GM19239 (cell line): ENCODE data around the gene HCAR2.
"Not testable (repeated sequence)": the region's sequence is repeated elsewhere in the genome, so short reads cannot be mapped to it uniquely, and the experiment has no call there.

Experiments used
- DNase-seq: peaks from one replicate; pipeline ENCODE4 v3.0.0; 2011; ENCODE audit warnings: low spot score; ENCODE audit not compliant: insufficient read length
- FAIRE-seq: peaks from 2 replicates; lab custom pipeline; 2011; peaks lifted over from hg19 to GRCh38; lab: Jason Lieb, UNC

HCAR2 gene

DNA sequence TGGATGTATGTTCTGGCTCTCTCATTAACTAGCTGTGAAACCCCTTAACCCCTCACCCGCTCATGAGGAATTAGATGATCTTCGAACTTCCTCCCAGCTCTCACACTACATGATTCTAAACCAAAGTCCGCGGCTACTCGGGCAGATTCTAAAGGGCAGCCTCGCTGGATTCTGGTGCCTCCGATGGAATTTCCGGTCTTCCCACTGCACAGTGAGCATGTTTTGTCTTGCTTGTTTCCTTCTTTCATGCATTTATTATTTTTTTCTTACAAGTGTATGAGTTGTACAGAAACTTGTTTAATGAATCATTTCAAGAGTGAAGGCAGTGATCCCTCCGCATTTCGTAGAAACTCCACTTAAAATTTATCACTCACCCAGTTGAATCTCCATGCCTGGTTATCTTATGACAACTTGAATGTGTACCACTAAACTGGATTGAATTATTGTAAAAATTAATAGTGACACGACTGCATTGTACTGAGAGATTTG, 17.9 kb upstream of the HCAR2 start:
- no peak for FAIRE-seq
- no peak for DNase-seq

DNA sequence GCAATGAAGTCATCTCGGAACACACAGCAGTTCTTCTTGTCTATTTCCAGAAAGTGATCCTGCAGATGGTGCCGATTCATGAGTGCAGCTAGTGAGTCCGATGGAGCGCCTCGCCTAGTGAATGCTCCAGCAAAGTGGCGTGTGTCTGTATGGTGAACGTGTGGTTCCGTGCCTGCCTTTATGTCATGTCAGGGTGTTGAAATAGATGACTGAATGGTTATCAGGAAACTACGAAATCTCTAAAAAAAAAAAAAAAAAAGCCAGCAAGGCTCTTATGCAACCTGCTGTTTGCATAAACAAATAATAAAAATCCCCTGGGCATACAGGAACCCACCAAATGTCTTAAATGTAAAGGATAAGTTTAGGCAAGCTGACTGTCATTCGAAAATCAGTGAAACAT, 13.5 kb upstream of the HCAR2 start, which contains the start of gene HCAR3:
TSS of gene HCAR3 (minus strand) at position 154 of the 400 bp plus-strand sequence. CDS start at position 80, 74 bp downstream.
- FAIRE-seq, DNase-seq: not testable (repeated sequence)

DNA sequence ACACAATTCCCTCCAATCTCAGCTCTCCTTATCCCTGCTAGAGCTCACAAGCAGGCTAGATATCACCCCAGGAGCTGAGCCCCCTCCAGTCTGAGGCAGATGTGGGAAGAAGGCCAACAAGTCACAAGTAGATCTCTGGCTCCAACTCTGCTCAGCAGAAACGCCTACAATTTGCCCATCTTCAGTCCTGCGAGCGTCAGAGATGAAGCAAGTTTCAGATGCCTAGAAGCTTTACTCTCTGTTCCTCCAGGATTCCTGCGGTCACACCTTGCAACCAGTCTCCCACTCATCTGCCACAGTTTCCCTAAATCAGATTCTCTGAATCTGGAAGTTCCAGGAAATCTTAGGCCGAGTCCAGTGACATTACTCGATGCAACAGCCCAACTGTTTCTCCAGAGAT, 12.1 kb upstream of the HCAR2 start:
- not testable (repeated sequence) for FAIRE-seq, DNase-seq

DNA sequence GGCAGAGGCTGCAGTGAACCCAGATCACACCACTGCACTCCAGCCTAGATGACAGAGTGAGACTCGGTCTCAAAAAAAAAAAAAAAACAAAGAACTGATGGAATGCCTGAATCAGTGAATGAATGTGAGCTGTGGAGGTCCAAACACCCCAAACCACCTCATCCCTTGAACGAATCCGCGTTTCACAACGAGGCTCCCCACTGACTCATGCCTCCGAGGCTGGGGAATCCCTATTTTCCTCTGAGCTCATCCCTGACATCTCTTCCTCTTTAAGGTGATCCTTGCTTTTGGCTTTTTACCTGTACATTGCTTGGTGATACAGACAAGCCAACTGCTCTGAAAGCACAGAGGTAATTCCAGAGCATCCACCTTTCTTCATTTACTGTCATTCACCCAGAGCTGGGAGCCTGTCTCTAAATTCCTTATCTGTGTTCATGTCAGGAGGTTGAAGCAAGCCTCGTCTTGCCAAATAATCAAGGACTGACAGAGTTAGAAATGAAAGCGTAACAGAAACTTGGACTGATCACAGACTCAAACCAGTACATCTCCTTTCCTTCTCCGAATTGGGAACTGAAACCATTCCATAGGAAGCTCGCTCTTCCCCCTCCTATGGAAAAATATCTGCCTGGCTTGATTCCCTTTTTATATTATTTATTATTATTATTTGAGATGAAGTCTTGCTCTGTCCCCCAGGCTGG, 10.5 kb upstream of the HCAR2 start:
- FAIRE-seq = peak; percentile 80
- not testable (repeated sequence) for DNase-seq

DNA sequence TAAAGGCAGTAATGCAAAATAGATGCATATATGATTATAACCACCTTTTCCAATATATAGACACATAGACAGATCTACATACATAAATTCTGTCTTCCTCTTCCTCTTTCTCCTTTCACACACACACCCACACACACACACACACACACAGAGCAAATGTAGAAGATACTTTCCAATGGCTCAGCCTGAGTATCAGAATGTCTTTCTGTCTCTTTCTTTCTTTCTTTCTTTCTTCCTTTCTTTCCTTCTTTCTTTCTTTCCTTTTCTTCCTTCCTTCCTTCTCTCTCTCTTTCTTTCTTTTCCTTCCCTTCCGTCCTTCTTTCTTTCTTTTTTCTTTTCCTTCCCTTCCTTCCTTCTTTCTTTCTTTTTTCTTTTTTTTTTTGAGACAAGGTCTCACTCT, 8.1 kb upstream of the HCAR2 start:
- not testable (repeated sequence) for FAIRE-seq, DNase-seq

DNA sequence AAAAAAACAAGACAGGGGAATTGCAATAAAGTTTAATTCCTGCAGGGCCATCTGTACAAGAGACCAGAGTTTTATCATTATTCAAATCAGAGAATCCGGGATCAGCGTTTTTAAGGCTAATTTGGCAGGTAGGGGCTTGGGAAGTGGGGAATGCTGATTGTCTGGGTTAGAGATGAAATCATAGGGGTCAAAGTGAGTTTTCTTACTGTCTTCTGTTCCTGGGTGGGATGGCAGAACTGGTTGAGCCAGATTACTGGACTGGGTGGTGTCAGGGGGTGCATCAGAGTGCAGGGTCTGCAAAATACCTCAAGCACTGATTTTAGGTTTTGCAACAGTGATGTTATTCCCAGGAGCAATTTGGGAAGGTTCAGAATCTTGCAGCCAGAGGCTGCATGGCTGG, 7.2 kb upstream of the HCAR2 start:
- not testable (repeated sequence) for DNase-seq, FAIRE-seq

DNA sequence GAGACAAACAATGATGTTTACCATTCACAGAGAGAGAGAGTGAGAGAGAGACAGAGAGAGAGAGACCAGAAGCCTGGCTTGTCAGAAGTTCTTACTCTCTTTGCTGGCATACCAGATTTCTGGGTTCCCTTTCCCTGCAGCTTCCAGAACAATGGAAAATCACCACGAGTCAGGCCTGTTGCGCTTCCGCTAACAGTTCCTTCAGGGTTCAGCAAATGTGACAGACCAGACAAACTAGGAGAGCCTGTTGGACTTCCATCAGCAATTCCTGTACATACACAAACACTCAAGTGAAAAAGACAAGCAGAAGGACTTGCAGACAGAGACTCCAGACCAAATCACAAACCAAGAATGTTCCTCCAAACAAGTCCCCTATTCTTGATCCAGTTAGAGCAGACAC, 6.1 kb upstream of the HCAR2 start:
- FAIRE-seq, DNase-seq: not testable (repeated sequence)

DNA sequence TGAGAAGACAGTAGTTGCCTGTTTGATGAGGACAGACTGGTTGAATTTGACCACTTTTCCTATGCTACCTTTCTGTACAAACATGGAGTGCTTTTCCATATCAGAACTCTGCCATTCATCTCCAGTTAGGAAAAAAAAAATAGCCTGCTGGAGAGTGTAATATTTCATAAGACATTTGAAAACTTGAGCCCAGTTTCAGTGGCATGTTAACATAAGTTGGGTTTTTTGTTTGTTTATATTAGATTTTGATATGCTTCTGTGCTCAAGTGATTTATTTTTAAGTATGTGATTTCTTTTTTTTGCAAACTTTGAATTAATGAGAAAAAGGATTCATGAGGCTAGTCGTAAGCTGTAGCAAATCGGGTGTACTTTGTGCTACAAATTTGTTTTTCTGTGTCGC, 684 bp upstream of the HCAR2 start:
- FAIRE-seq, DNase-seq: not testable (repeated sequence)

DNA sequence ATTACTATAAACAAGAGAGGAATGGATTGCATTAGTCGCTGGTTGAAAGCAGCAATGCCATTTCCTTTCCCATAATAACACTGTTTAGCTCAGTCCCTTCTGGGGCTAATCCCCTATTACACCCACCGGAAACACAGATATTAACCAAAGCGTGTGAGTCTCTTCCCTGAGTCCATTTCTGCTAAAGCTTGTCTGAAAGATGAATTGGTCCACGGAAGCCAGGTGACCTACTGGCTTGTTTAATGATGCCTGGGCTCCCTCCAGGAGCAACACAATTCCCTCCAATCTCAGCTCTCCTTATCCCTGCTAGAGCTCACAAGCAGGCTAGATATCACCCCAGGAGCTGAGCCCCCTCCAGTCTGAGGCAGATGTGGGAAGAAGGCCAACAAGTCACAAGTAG, 1.7 kb downstream of the HCAR2 start:
- DNase-seq, FAIRE-seq: not testable (repeated sequence)

DNA sequence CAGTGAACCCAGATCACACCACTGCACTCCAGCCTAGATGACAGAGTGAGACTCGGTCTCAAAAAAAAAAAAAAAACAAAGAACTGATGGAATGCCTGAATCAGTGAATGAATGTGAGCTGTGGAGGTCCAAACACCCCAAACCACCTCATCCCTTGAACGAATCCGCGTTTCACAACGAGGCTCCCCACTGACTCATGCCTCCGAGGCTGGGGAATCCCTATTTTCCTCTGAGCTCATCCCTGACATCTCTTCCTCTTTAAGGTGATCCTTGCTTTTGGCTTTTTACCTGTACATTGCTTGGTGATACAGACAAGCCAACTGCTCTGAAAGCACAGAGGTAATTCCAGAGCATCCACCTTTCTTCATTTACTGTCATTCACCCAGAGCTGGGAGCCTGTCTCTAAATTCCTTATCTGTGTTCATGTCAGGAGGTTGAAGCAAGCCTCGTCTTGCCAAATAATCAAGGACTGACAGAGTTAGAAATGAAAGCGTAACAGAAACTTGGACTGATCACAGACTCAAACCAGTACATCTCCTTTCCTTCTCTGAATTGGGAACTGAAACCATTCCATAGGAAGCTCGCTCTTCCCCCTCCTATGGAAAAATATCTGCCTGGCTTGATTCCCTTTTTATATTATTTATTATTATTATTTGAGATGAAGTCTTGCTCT, 3.0 kb downstream of the HCAR2 start:
- FAIRE-seq, DNase-seq: not testable (repeated sequence)

DNA sequence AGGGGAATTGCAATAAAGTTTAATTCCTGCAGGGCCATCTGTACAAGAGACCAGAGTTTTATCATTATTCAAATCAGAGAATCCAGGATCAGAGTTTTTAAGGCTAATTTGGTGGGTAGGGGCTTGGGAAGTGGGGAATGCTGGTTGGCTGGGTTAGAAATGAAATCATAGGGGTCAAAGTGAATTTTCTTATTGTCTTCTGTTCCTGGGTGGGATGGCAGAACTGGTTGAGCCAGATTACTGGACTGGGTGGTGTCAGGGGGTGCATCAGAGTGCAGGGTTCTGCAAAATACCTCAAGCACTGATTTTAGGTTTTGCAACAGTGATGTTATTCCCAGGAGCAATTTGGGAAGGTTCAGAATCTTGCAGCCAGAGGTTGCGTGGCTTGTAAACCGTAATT, 6.2 kb downstream of the HCAR2 start:
- FAIRE-seq, DNase-seq: not testable (repeated sequence)

DNA sequence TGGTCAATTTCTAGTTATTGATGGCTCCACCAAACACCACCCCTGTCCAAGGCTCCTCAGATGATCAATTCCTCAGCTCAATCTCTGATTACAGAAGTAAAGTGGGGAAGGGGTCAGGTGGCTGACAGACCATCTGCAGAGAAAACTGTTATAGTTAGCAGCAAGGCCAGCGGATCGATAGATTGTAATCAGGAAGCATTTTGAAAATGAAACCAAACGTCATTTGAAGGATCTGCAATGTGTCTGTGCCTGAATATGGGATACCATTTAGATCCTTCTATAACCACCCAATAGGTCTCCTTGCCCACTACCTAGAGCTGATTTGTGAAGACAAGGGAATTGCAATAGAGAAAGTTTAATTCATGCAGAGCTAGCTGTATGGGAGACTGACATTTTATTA, 11.6 kb downstream of the HCAR2 start:
- FAIRE-seq (no peak), DNase-seq (no peak)

DNA sequence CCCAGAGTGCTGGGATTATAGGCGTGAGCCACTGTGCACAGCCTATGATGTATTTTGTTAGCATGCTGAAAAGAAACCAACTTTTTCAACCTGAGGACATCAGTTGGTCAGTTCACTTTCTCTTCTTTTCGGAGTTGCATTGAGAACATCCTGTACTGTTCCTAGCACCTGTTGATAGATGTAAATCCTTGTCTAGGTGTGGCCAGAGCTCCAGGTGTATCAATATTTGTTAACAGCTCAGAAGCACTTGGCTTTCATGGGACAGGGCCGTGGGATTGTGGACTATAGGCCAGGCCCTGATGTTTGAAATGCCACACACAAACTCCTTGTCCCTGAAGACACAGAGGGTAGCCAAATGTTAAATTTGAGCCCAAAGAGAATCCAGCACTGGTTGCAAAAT, 14.9 kb downstream of the HCAR2 start:
- FAIRE-seq = no peak
- DNase-seq = no peak

DNA sequence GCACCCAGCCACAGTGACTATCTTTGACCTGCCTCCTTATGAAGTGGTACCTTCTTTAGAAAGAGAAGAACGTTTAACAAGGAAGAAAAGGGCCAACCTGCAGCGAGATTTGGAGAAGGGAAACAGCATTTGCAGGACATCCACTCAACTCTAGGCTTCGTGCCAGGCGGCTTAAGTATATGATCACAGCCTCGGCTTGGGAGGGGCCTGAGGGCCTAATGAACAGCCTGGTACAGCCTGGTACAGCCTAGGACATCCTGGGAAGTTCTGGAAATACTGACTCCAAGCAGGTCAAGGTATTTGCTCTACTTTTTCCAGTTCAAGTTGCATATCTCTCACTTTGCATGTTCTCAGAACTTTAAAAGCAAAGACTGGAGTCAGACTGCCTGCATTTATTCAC, 16.1 kb downstream of the HCAR2 start:
- no peak for FAIRE-seq
- DNase-seq = no peak

DNA sequence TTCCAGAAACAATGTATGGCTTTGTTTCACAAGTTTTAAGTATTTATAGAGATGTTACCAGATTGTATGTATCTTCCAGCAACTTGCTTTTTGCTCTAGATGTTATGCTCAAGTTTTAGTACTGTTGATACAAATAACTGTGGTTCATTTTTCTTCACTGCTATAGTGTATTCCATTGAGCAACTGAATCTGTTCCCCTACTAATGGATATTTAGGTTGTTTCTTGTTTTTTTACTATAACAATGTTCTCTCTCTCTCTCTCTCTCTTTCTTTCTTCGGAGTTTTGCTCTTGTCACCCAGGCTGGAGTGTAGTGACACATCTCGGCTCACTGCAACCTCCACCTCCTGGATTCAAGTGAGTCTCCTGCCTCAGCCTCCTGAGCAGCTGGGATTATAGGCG, 16.6 kb downstream of the HCAR2 start:
- DNase-seq (no peak), FAIRE-seq (no peak)

DNA sequence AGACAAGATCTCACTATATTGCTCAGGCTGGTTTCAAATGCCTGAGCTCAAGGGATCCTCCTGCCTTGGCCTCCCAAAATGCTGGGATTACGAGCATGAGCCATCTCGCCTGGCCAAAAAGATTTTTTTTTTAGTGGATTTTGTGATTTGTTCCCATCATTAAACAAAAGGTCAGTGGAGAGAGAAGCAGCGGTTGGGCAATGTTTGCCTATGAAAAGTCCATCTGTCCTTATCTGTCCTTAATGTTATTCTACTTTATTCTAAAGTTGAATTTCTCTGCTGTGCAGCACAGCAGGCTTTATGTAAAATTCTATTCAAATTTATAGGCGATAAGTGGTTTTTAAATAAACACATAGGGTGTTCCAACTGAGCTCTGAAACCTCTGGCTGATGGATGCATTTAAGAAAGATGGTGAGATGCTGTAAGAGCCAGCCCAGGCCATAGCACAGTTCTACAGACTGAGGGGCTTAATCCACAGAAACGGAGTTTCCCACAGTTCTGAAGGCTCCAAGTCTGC, 18.8 kb downstream of the HCAR2 start:
- FAIRE-seq (no peak), DNase-seq (no peak)

DNA sequence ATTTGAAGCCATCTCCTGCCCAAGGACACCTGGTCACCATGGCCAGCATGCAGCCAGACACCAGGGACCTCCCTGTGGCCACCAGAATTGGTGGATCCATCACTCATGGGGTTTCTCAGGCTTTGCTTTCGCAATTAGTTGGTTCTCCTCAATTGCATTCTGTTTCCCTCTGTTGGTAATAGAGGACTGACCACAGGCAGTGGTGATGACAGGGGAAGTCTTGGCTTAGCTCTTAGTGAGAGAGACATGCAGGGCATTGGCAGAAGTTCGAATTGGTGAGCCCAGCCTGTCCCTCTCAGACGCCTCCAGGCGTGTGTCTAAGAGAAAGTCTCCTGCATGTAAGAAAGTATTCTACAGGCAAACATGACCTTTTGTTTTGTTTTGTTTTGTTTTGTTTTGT, 21.3 kb downstream of the HCAR2 start:
- FAIRE-seq (no peak), DNase-seq (no peak)

DNA sequence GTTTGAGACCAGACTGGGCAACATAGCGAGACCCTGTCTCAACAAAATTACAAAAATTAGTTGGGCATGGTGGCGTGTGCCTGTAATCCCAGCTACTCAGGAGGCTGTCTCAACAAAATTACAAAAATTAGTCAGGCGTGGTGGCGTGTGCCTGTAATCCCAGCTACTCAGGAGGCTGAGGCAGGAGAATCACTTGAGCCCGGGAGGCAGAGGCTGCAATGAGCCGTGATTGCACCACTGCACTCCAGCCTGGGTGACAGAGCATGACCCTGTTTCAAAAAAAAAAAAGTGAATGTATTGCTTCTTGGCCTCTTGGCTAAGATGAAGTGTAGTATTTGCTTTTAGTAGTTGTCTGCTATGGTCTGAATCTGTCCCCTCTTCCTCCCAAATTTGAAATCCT, 22.2 kb downstream of the HCAR2 start:
- FAIRE-seq = not testable (repeated sequence)

DNA sequence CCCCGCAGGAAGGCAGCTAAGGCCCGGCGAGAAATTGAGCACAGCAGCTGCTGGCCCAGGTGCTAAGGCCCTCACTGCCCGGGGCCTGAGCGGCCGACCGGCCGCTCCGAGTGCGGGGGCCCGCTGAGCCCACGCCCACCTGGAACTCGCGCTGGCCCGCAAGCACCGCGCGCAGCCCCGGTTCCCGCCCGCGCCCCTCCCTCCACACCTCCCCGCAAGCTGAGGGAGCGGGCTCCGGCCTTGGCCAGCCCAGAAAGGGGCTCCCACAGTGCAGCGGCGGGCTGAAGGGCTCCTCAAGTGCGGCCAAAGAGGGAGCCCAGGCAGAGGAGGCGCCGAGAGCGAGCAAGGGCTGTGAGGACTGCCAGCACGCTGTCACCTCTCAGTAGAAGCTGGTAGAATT, 26.4 kb downstream of the HCAR2 start:
- not testable (repeated sequence) for DNase-seq, FAIRE-seq

More for the DNA sequence above, 22.2 kb downstream of the HCAR2 start:
- DNase-seq = not testable (repeated sequence)

DNA sequence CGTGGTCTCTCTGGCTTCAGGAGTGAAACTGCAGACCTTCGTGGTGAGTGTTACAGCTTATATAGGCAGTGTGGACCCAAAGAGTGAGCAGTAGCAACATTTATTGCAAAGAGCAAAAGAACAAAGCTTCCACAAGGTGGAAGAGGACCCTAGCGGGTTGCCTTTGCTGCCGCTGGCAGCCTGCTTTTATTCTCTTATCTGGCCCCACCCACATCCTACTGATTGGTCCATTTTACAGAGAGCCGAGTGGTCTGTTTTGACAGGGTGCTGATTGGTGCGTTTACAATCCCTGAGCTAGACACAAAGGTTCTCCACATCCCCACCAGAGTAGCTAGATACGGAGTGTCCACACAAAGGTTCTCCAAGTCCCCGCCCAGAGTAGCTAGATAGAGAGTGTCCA, 27.1 kb downstream of the HCAR2 start:
- DNase-seq, FAIRE-seq: not testable (repeated sequence)

DNA sequence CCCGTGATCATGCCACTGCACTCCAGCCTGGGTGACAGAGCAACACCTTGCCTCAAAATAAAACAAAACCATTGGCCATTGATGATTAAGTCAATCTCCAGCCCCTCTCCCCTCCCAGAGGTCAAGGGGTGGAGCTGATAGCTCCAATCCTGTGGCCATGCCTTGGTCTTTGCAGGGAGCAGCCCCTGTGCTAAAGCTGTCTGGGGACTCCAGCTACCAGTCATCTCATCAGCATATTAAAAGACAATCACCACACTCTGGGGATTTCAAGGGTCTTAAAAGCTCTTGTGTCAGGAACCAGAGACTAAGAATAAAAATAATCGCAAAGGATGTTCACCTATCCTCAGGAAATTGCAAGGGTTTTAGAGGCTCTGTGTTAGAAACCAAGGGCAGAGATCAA, 30.6 kb downstream of the HCAR2 start:
- DNase-seq = no peak
- no peak for FAIRE-seq
